IMR-90 (cell line): ENCODE measurements around the gene TNPO2. TPM values are rescaled to one million over a fixed set of nuclear protein-coding genes. Genes with fewer than 3 reads are reported as not detected.

Experiments used
- ATAC-seq: fragments of 200-7000 bp; cut with Tn5 transposase; 2 replicates; pipeline ENCODE4 v1.9.1; 2020; ENCODE audit warnings: low read depth, mild to moderate bottlenecking, moderate library complexity
- BruUV-seq: library from RNA; stranded (reverse); fragments of 400-500 nt; replicated peaks from 2 replicates; lab custom pipeline; 2021; lab: Mats Ljungman, UMichigan
- CTCF ChIA-PET: fragments of 300-600 bp; formaldehyde crosslinking; extraction: SDS; loops from one replicate; lab custom pipeline; 2021; ENCODE audit warnings: antibody characterized with exemption; lab: Yijun Ruan, JAX
- POLR2A ChIA-PET: fragments of 300-600 bp; sonication (Branson Sonifier 250); formaldehyde crosslinking; loops from one replicate; lab custom pipeline; 2022; ENCODE audit warnings: antibody characterized with exemption; ENCODE audit not compliant: unreplicated experiment; lab: Charles Lee
- DNase-seq: peaks from one replicate; pipeline ENCODE4 v3.0.0; 2013
- H2AFZ ChIP-seq: replicated peaks from 2 replicates; pipeline ENCODE3; 2013; ENCODE audit warnings: low read length, mild to moderate bottlenecking; ENCODE audit not compliant: poor library complexity
- H2AK5ac ChIP-seq: 2 replicates; pipeline ENCODE4 v1.6.1; 2013; ENCODE audit warnings: low read depth, low read length, inconsistent platforms
- H2AK9ac ChIP-seq: replicated peaks from 2 replicates; pipeline ENCODE3; 2013; ENCODE audit warnings: mild to moderate bottlenecking, low read depth, low read length, moderate library complexity; ENCODE audit not compliant: poor library complexity
- H2BK120ac ChIP-seq: 2 replicates; pipeline ENCODE4 v1.6.1; 2013; ENCODE audit warnings: low read depth, low read length, inconsistent platforms
- H2BK15ac ChIP-seq: 3 replicates; pipeline ENCODE4 v1.6.1; 2013; ENCODE audit warnings: low read depth, low read length, inconsistent platforms
- H2BK20ac ChIP-seq: 2 replicates; pipeline ENCODE4 v1.6.1; 2013; ENCODE audit warnings: low read depth, mild to moderate bottlenecking, inconsistent platforms, low read length, moderate library complexity
- H2BK5ac ChIP-seq: 2 replicates; pipeline ENCODE4 v1.6.1; 2013; ENCODE audit warnings: mild to moderate bottlenecking, low read depth, low read length, inconsistent platforms; ENCODE audit not compliant: poor library complexity, severe bottlenecking
- H3K14ac ChIP-seq: replicated peaks from 2 replicates; pipeline ENCODE4 v1.6.1; 2013; ENCODE audit warnings: low read depth, low read length, inconsistent platforms
- H3K18ac ChIP-seq: 2 replicates; pipeline ENCODE4 v1.6.1; 2013; ENCODE audit warnings: low read depth, low read length, control low read depth
- H3K23ac ChIP-seq: 2 replicates; pipeline ENCODE4 v1.6.1; 2013; ENCODE audit warnings: low read depth, low read length, inconsistent platforms
- H3K27ac ChIP-seq: 2 replicates; pipeline ENCODE4 v1.5.1; 2013; ENCODE audit warnings: mild to moderate bottlenecking, control low read depth, low read length; ENCODE audit not compliant: insufficient read depth
- H3K27me3 ChIP-seq: 2 replicates; pipeline ENCODE4 v1.6.1; 2013; ENCODE audit warnings: low read length; ENCODE audit not compliant: control insufficient read depth, insufficient read depth
- H3K36me3 ChIP-seq: 2 replicates; pipeline ENCODE4 v1.6.1; 2013; ENCODE audit warnings: low read length, mixed read lengths; ENCODE audit not compliant: control insufficient read depth, insufficient read depth
- H3K4ac ChIP-seq: 2 replicates; pipeline ENCODE4 v1.6.1; 2013; ENCODE audit warnings: low read depth, low read length, inconsistent platforms
- H3K4me1 ChIP-seq: 2 replicates; pipeline ENCODE4 v1.6.1; 2013; ENCODE audit warnings: low read length, mixed read lengths; ENCODE audit not compliant: control insufficient read depth, insufficient read depth
- H3K4me2 ChIP-seq: 2 replicates; pipeline ENCODE4 v1.6.1; 2013; ENCODE audit warnings: low read depth, mild to moderate bottlenecking, control low read depth, low read length, moderate library complexity
- H3K4me3 ChIP-seq: 2 replicates; pipeline ENCODE4 v1.5.1; 2013; ENCODE audit warnings: low read depth, mild to moderate bottlenecking, control low read depth, low read length, moderate library complexity; ENCODE audit not compliant: insufficient read depth
- H3K56ac ChIP-seq: 2 replicates; pipeline ENCODE4 v1.6.1; 2013; ENCODE audit warnings: low read length, inconsistent platforms; ENCODE audit not compliant: insufficient read depth; ENCODE audit errors: extremely low read depth
- H3K79me1 ChIP-seq, 2 experiments: 2 replicates each; pipeline ENCODE4 v1.6.1; 2013; ENCODE audit warnings: low read length in 2 of 2, inconsistent platforms in 1 of 2, low read depth in 1 of 2
- H3K9ac ChIP-seq: 2 replicates; pipeline ENCODE4 v1.6.1; 2013; ENCODE audit warnings: low read depth, low read length, control low read depth
- H3K9me1 ChIP-seq: 2 replicates; pipeline ENCODE4 v1.6.1; 2013; ENCODE audit warnings: low read length, inconsistent platforms; ENCODE audit not compliant: insufficient read depth
- H3K9me3 ChIP-seq: 2 replicates; pipeline ENCODE4 v1.6.1; 2013; ENCODE audit warnings: low read length; ENCODE audit not compliant: control insufficient read depth, insufficient read depth
- H4K20me1 ChIP-seq: 2 replicates; pipeline ENCODE4 v1.6.1; 2013; ENCODE audit warnings: low read length, inconsistent platforms; ENCODE audit not compliant: insufficient read depth
- H4K5ac ChIP-seq: 2 replicates; pipeline ENCODE4 v1.6.1; 2013; ENCODE audit warnings: mild to moderate bottlenecking, low read depth, low read length, control low read depth
- H4K8ac ChIP-seq, 2 experiments: 2 replicates each; pipeline ENCODE4 v1.6.1; 2013; ENCODE audit warnings: low read depth in 2 of 2, low read length in 2 of 2, control low read depth in 1 of 2, inconsistent platforms in 1 of 2
- H4K91ac ChIP-seq: 2 replicates; pipeline ENCODE4 v1.6.1; 2013; ENCODE audit warnings: low read depth, low read length, inconsistent platforms; ENCODE audit not compliant: insufficient read depth
- BHLHE40 ChIP-seq: fragments of 150-350 bp; IDR thresholded peaks from 2 replicates; pipeline ENCODE4 v1.6.1; 2016; ENCODE audit warnings: mild to moderate bottlenecking, low read depth, low read length
- CEBPB ChIP-seq: IDR thresholded peaks from 2 replicates; pipeline ENCODE4 v1.6.1; 2012; ENCODE audit warnings: low read depth, low read length, improper control_type of control experiment
- CHD1 ChIP-seq: IDR thresholded peaks from 2 replicates; pipeline ENCODE4 v1.6.1; 2012; ENCODE audit warnings: low read depth, low read length, improper control_type of control experiment
- CTCF ChIP-seq: conservative IDR thresholded peaks from 2 replicates; pipeline ENCODE4 v1.5.1; 2012; ENCODE audit warnings: mild to moderate bottlenecking, low read depth, low read length, improper control_type of control experiment
- ELK1 ChIP-seq: fragments of 150-350 bp; IDR thresholded peaks from 2 replicates; pipeline ENCODE4 v1.6.1; 2016; ENCODE audit warnings: low read depth, mild to moderate bottlenecking, low read length, moderate library complexity, borderline replicate concordance
- FOS ChIP-seq: fragments of 150-350 bp; IDR thresholded peaks from 2 replicates; pipeline ENCODE4 v1.6.1; 2016; ENCODE audit warnings: low read depth, low read length
- MAFK ChIP-seq: IDR thresholded peaks from 2 replicates; pipeline ENCODE4 v1.6.1; 2012; ENCODE audit warnings: low read depth, low read length, improper control_type of control experiment
- MAZ ChIP-seq: IDR thresholded peaks from 2 replicates; pipeline ENCODE4 v1.6.1; 2012; ENCODE audit warnings: low read depth, mild to moderate bottlenecking, low read length, improper control_type of control experiment, moderate library complexity, borderline replicate concordance
- RAD21 ChIP-seq: IDR thresholded peaks from 2 replicates; pipeline ENCODE4 v1.6.1; 2012; ENCODE audit warnings: low read length, improper control_type of control experiment
- RCOR1 ChIP-seq: IDR thresholded peaks from 2 replicates; pipeline ENCODE4 v1.6.1; 2012; ENCODE audit warnings: mild to moderate bottlenecking, low read length, improper control_type of control experiment; ENCODE audit not compliant: insufficient replicate concordance
- RFX5 ChIP-seq: IDR thresholded peaks from 2 replicates; pipeline ENCODE4 v1.8.0; 2012; ENCODE audit warnings: low read depth, mild to moderate bottlenecking, low read length, moderate library complexity
- SMC3 ChIP-seq: fragments of 150-350 bp; IDR thresholded peaks from 2 replicates; pipeline ENCODE4 v1.6.1; 2016; ENCODE audit warnings: low read depth, mild to moderate bottlenecking, antibody characterized with exemption, low read length, moderate library complexity
- USF2 ChIP-seq: fragments of 150-350 bp; IDR thresholded peaks from 2 replicates; pipeline ENCODE4 v1.6.1; 2017; ENCODE audit warnings: mild to moderate bottlenecking, antibody characterized with exemption, low read length, low read depth
- WGBS, 2 experiments: methylation state at CpG; one replicate each; pipeline versions ENCODE4 v1.1.5 to v1.1.7; 2013; ENCODE audit warnings: missing lambda C conversion rate in 2 of 2; ENCODE audit not compliant: insufficient read length in 1 of 2; ENCODE audit errors: extremely low coverage in 2 of 2; 5-methylcytosine and 5-hydroxymethylcytosine counted together
- dilution Hi-C: fragments of 300-500 bp; cut with HindIII; formaldehyde crosslinking; loops from one replicate; pipeline ENCODE4 v1.14.3; 2018; ENCODE audit warnings: low sequenced_read_pairs; ENCODE audit not compliant: unreplicated experiment
- in situ Hi-C: fragments of 300-500 bp; cut with MboI; formaldehyde crosslinking; loops from 3 replicates; pipeline ENCODE4 v1.14.3; 2019; ENCODE audit warnings: low sequenced_read_pairs, inconsistent platforms, mixed read lengths
- intact Hi-C: fragments of 100-400 bp; cut with micrococcal nuclease; formaldehyde crosslinking; loops from 2 replicates; pipeline ENCODE4 v1.10.0; 2022
- polyA plus RNA-seq, 3 experiments: library from polyadenylated mRNA; depleted of rRNA; stranded (reverse); fragments of >200 nt; gene quantifications; 2 replicates each; pipeline ENCODE4 v1.2.3, GENCODE V29; 2012; ENCODE audit warnings: low replicate concordance in 1 of 3
- total RNA-seq: library from RNA; depleted of rRNA; stranded (reverse); fragments of >200 nt; gene quantifications from 2 replicates; pipeline ENCODE4 v1.2.3, GENCODE V29; 2012

TNPO2 gene
- total and polyA plus RNA-seq, 2 of the 4 experiments (the other 2 are of a cell fraction) = 36.0 to 77.2 TPM

GRCh38 chr19:12711187-12711586 is 12.5 kb downstream of the TNPO2 start:
- dilution Hi-C loops (no loop called here), in situ Hi-C loops (no loop called here), intact Hi-C loops (no loop called here)
- ChIA-PET CTCF (interaction anchor here (0.6 kb wide), 1 partner anchor 351 kb away, joined by 3 read pairs; no protein-coding TSS in a partner anchor), POLR2A (no interaction called here)
- H2BK15ac ChIP-seq = no peak overlapping the region
- no peaks in the 10 kb centered on the region for H3K9me3 ChIP-seq
- no peaks in the 10 kb centered on the region for H3K4me1 ChIP-seq
- WGBS, 2 experiments = 98% methylated on average over 7 of the region's 17 CpGs; no CpG with 5 or more reads in 1 of the 2 experiments
- no peak overlapping the region for H4K8ac ChIP-seq
- no peak overlapping the region for H3K9ac ChIP-seq
- no peak overlapping the region for H4K91ac ChIP-seq
- H2AFZ ChIP-seq = peak overlapping the region; percentile 23
- H3K36me3 ChIP-seq = peaks cover 67% of the 10 kb centered on the region
- peaks cover 11% of the 10 kb centered on the region for H4K20me1 ChIP-seq
- H3K27me3 ChIP-seq = no peaks in the 10 kb centered on the region
- H4K5ac ChIP-seq = no peak overlapping the region
- no TSS peak for BruUV-seq
- H3K27ac ChIP-seq = no peak overlapping the region
- H3K4ac ChIP-seq = no peak overlapping the region
- no peak overlapping the region for H3K18ac ChIP-seq
- DNase-seq (no peak), ATAC-seq (no peak)
- no peak overlapping the region for H3K23ac ChIP-seq
- H3K14ac ChIP-seq = no peak overlapping the region
- H2BK120ac ChIP-seq = no peak overlapping the region
- peaks cover 18 to 44% of the 10 kb centered on the region in 2 experiments for H3K79me1 ChIP-seq
- H3K56ac ChIP-seq = no peak overlapping the region
- H3K4me2 ChIP-seq = no peak overlapping the region
- no peak overlapping the region for H2BK5ac ChIP-seq
- H3K9me1 ChIP-seq = no peaks in the 10 kb centered on the region
- no peak overlapping the region for H2AK5ac ChIP-seq
- no peak overlapping the region for H2BK20ac ChIP-seq
- no peak overlapping the region for H3K4me3 ChIP-seq
- peak overlapping the region; percentile 55 for H2AK9ac ChIP-seq
- TF ChIP-seq SMC3 = no peak
- TF ChIP-seq USF2 = no peak
- TF ChIP-seq MAFK = no peak
- no peak for TF ChIP-seq ELK1
- TF ChIP-seq RCOR1 = no peak
- TF ChIP-seq CTCF = no peak
- no peak for TF ChIP-seq BHLHE40
- TF ChIP-seq MAZ = no peak
- no peak for TF ChIP-seq FOS
- TF ChIP-seq RAD21 = no peak
- no peak for TF ChIP-seq CHD1
- no peak for TF ChIP-seq CEBPB
- no peak for TF ChIP-seq RFX5
